A204.1 (cell line): Measurements from ENCODE around the gene TECPR1.

Experiments
- FAIRE-seq: peaks from 2 replicates; lab custom pipeline; 2012; peaks lifted over from hg19 to GRCh38; lab: Jason Lieb, UNC

TECPR1 gene

DNA sequence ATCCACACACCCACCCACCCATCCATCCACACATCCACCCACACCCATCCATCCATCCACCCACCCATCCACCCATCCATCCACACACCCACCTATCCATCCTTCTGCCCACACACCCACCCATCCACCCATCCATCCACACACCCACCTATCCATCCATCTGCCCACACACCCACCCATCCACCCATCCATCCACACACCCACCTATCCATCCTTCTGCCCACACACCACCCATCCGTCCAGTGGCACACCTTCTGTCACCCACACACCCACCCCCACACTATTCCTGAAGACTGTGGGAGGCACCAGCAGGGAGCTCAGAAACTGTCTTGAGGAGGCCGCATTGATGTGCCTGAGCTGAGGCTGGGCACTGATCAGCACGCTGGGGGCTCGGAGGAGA lies 9.1 kb downstream of the TECPR1 start:
- no peak for FAIRE-seq

DNA sequence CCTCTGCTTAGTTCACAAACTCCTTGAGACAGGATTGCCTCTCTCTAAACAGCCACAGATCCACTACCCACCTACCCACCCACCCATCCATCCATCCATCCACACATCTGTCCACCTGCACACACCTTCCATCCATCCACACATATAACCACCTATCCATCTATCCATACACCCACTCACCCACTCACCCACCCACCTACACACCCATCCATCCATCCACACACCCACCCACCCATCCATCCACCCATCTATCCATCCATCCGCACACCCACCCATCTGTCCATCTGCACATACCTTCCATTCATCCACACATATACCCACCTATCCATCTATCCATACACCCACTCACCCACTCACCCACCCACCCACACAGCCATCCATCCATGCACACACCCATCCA lies 9.7 kb downstream of the TECPR1 start:
- no peak for FAIRE-seq

DNA sequence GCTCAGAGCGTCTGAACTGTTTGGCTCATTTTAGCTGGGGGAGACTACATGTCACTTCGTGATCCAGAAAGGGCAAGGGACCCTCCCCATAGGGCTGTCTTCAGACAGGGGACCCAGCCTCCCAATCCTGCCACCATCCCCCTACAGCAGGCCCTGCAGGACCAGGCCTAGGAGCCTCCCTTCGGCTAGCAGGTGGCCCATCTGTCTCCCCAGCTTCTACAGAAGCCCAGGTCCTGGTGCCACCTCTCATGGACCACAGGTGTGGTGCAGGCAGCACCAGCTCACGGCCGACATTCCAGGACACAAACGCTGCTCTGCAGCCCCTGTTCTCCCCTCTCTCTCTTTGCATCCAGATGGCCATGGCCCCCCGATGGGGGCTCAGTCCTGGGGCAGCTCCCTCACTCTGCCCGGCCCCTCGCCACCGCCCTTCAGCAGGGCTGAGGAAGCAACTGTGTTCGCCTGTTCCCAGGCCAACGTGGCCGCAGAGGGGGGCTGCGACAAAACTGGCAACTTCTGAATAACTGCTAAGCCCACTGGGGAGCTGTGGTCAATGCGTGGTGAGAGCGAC lies 10.3 kb downstream of the TECPR1 start:
- FAIRE-seq = no peak

DNA sequence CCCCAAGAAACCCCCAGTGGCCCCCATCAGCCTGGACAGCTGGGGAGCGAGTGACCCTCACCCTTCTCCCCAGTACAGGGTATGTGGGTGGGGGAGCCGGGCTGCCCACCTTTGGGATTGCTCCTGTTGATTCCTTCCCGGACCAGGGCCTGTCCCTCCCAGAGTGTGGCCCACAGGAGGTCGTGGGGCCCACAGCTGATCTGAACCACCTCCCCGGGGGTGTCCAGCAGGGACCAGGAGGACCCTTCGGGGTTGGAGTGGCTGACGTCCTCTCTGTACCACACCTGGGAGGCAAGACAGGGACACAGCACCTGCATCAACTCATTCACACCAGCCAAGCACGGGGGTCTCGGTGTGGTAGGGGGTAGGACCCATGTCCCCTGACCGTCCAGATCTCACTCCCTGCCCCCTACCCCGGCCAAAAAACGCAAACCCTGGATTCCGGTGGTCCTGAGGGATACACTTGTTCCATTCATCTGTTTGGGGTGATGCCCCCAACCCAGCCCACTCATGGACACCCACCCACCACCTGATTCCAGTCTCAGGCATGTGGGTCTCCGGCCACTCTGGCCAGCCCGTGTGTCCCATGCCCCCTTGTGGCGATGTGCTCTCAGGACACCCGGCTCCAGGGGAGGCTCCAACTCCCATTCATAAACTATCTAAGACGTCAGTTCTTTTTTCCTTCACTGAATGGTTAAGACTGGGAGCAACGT lies 10.9 kb downstream of the TECPR1 start:
- no peak for FAIRE-seq

DNA sequence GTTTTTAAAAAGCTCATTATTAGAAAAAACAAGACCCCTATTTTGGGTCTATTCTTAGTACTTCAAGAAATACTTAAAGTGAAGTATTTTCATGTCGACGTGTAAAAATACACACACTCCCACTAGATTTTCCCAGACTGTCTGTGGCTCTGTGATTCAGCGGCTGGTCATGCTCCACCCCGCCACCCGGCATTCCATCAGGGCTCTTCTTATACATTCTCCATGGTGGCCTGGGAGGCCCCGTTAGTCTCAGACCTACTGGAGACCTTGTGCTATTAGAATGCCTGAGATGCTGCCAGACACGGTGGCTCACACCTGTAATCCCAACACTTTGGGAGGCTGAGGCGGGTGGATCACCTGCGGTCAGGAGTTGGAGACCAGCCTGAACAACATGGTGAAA lies 13.1 kb downstream of the TECPR1 start:
- no peak for FAIRE-seq

DNA sequence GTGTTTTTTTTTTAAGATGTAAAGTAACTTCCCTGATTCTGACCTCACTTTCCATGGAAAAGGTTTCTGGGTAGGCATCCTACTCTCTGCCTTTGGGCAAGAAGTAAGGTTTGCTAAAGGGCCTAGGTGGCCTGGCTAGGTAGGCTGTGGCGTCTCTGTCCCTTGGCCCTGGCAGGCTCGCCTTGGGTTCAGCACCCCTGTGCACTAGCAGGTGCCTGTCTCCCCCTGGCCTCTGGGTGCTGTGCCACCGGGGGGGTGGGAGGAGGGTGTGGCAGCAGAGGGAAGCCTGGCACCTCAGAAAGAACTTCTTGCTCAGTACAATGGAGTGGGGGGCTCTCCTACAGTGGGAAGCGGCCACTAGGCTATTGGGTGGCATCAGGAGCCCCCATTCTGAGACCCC lies 14.0 kb downstream of the TECPR1 start:
- no peak for FAIRE-seq

DNA sequence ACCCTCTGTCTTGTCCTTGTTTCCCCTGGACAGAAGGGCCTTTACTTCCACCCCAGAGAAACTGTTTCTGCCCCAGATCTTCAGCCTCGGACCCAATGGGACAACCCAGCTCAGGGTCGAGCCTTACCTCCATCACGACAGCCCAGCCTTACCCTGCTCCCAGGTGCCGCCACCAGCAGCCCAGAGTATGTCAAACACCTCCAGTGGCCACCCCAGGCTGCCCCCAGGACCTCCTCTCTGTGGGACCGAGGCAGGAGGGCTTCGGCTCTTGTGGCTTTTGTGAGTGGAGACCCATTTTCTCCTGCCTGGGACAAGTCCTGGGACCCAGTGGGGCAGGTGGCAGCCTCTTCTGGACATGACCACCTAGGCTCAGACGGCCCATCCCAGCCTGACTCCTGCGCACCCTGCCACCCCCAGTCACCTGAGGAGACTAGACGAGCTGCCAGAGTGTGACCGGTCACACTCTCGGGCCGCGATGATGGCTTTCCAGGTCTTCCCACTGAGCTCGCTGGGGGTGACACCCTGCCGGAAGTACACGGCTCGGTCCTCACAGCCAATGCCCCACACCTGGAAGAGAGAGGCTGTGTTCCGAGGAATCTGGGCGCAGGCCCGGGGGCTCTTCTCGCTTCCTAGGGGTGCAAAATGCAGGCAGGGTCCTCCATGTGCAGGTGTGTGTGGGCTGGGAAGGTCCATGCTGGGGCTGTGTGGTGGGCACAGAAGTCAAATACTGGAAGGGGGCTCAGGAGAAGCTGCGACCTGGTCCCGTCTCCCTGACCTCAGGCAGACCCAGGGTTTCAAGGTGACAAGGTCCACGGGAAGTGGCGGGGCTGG lies 15.5 kb downstream of the TECPR1 start:
- FAIRE-seq = no peak

DNA sequence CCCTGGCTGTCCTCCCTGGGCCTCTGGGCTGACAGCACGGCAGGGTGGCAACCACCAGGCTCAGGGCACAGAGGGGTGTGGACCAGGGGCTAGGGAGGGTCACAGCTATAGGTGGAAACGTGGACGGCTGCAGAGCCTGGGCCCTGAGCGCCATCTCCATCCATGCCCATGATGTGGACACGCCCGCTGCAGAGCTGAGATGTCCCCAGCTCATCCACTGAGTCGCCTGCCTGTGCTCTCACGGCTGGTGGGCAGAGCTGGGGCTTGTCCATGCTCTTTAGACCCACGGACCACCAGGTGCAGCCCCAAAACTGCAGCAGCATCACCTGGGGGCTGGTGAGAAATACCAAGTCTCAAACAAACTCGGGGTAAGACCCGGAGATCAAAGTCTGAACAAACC lies 16.1 kb downstream of the TECPR1 start:
- FAIRE-seq = no peak

DNA sequence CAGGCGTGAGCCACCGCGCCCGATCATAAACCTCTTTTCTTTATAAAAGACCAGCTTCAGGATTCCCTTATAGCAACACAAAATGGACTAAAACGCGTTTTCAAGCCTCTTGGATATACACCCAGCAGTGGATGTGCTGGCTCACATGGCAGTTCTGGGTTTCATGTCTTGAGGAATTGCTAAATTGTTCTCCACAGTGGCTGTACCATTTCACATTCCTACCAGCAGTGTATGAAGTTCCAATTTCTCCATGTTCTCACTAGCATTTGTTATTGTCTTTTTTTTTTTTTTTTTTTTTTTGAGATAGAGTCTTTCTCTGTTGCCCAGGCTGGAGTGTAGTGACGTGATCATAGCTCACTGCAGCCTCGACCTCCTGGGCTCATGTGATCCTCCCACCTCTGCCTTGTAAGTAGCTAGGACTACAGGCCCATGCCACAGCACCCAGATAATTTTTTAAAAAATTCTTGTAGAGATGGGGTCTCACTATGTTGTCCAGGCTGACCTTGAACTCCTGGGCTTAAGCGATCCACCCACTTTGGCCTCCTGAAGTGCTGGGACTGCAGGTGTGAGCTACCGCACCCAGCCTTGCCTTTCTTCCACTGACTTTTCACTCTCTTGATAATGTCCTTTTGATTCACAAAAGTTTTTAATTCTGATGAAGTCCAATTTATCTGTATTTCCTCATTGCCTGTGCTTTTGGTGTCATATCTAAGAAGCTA lies 17.4 kb downstream of the TECPR1 start:
- no peak for FAIRE-seq

DNA sequence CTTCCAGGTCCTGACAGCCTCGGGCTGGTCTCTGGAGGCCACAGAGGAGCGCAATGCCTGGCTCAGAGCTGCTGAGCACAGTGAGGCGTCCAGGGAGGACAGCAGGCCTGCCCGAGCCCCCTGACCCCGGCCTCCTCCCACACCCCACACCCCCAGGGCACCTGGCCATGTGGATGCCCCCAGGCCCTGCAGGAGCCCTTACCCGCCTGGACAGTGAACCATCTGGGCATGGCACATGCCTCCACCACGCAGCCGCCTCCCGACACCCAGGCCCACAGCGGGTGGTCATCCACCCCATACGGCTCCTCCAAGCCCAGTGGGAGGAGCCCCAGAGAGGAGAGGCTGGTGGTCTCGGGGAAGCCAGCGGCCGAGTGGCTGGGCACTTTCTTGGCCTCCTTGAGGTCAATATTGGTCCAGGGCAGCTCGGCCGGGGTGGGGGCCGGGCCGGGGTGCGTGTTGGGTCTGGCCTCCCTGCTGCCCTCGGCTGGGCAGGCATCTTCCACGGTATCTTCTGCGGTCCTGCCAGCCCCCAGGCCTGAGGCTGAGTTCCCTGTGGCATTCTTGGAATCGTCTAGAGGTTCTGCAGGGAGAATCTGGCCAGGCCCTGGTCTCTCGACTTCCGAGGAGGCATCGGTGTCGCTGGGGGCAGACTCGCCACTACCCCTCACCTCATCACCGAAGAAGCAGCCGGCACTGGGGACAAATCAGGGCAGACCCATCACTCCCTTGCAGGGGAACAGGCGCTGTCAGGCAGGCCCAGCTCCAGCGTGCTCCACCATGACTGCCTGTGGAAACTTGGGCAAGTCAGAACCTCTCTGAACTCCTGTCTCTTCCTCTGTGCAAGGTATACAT lies 18.6 kb downstream of the TECPR1 start:
- no peak for FAIRE-seq

DNA sequence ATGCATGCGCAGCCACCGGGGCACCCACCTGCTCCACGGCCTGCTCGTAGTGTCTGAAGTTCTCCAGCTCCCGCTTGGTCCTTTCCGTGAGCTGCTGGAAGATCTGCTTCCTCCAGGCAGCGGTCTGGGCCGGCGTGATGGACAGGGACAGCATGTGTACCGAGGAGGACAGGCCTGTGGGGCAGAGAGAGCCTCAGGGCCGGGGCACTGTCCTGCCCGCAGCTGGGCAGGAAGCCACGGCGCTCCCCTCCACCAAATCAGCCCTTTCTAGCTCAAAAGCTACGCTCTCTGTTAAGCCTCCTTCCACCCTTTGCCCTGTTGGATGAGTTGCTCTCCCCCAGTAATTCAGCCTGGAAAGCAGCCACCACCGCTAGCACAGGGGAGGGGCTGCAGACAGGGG lies 19.2 kb downstream of the TECPR1 start:
- FAIRE-seq = no peak

DNA sequence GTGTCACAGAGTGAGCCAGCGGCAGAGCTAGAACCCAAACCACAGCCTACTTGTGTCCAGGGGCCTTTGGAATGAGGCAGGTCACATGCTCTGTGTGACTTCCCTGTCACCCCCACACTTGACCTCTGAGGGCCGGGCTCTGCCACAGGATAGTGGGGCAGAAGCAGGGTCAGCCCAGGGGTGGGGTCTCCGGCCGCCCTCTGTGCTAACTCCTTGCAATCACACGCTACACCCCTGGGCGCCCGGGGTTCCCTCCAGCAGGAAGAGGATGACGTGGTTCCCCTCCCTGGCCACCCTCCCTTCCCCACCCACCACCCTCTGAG lies 19.8 kb downstream of the TECPR1 start:
- no peak for FAIRE-seq

DNA sequence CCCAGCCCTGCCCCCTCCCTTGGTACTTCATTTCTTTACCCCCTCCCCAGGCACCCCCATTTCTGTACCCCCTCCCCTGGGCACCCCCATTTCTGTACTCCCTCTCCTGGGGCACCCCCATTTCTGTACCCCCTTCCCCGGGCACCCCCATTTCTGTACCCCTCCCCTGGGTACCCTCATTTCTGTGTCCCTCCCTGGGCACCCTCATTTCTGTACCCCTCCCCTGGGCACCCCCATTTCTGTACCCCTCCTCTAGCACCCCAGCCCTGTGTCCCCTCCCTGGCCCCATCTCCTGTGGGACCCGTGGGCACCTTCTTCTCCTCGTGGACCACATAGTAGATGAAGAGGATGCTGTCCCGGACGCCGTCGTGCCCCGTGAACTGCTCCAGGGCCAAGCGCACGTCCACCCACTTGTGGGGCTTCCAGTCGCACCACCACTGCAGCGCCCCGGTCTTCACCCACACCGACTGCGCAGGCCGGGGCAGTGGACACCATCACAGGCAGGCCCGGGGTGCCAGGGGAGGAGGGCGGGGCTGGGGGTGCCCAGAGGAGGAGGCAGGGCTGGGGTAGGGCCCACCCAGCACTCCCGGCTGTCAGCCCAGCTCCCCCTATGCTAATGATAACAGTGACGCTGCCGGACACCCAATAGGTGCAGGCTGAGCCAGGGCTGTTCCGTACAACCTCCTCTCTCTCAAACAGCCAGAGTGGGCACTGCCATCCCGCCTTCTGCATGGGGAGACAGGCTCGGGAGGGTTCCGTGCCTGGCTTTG lies 20.4 kb downstream of the TECPR1 start:
- FAIRE-seq = no peak

DNA sequence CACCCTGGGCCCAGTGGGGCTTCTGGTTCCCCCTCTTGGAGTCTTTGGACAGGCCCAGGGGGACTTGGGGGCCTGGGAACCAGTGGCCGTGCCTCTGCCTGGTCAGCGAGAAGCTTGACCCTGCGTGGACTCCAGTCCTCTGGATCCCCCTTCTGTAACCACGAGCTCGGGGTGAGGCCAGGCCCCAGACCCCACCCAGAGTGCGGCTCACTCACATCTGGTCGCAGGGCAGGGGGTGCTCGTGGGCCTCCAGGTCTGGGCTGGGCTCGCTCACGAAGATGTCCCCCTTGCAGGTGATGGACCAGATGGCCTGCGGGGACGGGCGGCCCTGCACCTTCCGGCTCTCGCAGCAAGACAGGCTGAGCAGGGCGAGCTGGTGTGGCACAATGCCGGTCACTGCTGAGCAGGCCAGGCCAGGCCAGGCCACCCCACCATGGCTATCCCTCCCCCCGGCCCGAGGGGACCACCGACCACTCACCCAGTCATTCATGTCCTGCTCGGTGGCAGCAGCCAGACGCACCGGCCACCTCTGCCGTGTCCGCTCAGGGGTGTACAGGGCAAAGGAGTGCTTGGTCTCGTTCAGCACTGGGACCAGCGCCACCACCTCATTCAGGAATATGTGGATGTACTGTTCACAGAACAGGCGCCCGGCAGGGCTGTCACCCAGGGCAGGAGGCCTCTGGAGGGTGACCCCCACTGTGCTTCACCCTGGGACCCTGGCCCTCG lies 21.1 kb downstream of the TECPR1 start:
- FAIRE-seq = no peak

DNA sequence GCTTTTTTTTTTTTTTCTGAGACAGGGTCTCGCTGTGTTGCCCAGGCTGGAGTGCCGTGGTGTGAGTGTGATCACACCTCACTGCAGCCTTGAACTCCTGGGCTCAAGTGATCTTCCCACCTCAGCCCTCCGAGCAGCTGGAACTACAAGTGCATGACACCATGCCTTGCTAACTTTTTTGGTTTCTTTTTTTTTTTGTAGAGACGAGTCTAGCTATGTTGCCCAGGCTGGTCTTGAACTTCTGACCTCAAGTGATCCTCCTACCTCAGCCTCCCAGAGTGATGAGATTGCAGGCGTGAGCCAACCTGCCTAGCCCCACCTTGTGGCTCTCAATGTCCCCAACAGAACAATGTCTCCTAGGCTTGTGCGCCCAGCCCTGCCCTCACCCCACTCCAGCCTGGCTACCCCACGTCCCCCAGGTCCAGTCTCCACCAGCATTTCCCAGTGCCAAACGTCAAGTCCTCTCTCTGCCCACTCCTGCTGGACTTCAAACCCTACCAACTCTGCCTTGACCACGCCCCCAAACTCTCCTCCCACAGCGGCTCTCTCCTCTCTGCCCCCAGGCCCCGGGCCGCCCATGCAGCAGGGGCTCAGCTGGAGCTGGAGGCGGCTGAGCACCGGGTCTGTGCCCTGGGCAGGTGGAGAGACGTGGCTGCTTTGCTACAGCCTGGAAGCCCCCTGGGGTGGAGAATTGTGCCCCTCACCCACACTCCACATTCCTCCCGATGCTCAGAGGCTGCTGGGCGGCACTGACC lies 21.9 kb downstream of the TECPR1 start:
- no peak for FAIRE-seq

DNA sequence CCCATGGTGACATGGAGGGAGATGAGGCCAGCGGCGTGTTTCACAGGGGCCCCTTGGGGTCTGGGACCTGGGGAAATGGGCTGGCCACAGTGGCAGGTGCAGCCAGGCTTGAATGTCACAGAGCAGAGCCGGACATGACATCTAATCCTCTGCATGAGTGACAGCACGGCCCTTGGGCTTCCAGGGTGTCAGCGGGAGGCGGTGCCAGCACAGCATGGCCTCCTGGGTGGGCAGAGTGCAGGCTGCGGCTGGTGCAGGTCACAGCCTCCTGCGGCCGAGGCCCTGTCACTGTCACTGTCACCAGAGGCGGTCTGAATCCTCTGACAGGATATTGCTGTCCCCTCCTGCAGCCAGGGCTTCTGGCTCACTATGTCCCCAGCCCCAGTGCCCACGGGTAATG lies 22.6 kb downstream of the TECPR1 start:
- FAIRE-seq = no peak

DNA sequence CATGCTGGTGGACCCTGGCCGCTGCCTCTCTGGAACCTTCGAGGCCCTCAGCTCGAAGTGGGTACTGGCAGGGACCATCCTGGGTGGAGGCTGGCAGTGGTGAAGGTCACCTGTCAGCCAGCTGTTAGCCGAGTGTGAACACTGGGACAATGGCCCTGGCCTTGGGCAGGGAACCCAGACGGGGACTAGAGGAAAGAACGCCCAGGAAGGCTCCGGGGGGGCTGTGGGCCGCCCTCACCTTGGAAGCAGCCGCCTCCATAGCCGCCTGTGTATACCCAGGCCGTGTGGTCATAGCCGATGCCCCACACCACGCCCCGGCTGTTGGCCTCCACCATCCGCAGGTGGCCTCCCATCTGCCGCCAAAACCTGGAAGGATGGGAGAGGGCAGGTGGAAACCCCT lies 23.2 kb downstream of the TECPR1 start:
- no peak for FAIRE-seq

DNA sequence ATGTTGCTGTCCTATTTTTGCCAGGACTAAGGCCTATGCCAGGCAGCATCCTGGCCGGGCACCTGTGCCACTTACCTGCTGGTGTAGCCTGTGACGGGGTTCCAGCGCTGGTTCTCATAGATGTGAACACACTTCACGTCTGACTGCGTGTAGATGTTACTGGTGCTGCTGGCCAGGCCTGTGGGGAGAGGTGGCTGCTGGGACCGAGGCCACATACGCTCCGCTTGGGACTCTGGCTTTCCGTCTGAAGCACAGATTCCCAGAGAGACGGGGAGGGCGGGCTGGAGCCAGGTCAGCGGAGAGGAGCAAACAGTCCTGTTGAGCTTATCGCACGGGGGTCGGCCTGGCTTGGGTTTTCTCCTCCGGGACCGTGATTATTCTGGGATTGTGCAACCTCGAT lies 24.1 kb downstream of the TECPR1 start:
- FAIRE-seq = no peak

DNA sequence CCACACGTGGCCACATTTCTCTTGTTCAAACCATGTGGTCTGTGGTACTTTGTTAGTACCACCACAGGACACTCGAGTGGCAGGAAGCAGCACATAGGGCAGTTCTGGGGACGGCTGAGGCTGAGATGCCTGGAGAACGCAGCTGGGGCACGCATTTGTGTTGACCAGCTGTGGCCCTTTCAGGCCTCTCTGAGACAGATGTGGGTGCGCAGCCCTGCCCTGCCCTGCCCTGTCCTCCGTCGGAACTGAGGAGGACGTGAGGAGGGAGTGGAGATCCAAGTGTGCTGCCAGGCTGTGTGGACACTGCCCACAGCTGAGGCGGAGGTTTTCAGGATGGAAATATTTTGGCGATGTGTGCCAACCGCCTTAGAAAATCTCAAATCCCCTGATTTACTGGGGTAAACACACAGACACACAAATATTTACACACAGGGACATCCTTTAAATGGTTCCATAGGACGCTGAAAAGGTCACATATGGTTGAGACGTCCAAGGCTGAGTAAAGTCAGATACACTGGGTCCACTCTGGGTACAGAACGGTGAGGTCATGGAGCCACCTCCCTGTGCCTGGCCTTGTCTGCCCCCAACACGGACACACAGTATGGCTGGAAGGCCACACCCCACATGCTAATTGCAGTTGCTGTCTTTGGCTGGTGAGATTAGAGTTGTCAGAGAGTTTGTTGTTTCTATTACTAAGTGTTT lies 26.0 kb downstream of the TECPR1 start:
- FAIRE-seq = no peak
